Vagina (tissue), 2 donors: ENCODE measurements around the gene NUDT22. TPM values are rescaled to one million over a fixed set of nuclear protein-coding genes. Genes with fewer than 3 reads are reported as not detected.

Experiments used
- DNase-seq, 2 donors: peaks; one replicate each; pipeline ENCODE4 v3.0.0-alpha.2; 2017; ENCODE audit errors: extremely low spot score in 2 of 2
- H3K27ac ChIP-seq: fragments of 200-600 bp; sonication (generic); one replicate; pipeline ENCODE4 v1.5.1; 2019
- H3K27me3 ChIP-seq: fragments of 200-600 bp; sonication (generic); one replicate; pipeline ENCODE4 v1.5.1; 2019
- H3K36me3 ChIP-seq, 2 donors: fragments of 200-600 bp; sonication (generic); one replicate each; pipeline ENCODE4 v1.5.1; 2017 to 2019
- H3K4me1 ChIP-seq: fragments of 200-600 bp; sonication (generic); one replicate; pipeline ENCODE4 v1.5.1; 2019
- H3K4me3 ChIP-seq, 2 donors: fragments of 200-600 bp; sonication (generic); 1 replicate in 1 of 2; 2 replicates in 1 of 2; pipeline ENCODE4 v1.5.1; 2016 to 2019
- H3K9me3 ChIP-seq: fragments of 200-600 bp; sonication (generic); one replicate; pipeline ENCODE4 v1.5.1; 2019
- POLR2A ChIP-seq, 2 donors: fragments of 450-650 bp; IDR thresholded peaks; one replicate each; pipeline ENCODE4 v1.6.1; 2017; ENCODE audit warnings: antibody characterized with exemption in 2 of 2, mild to moderate bottlenecking in 2 of 2, moderate library complexity in 2 of 2
- POLR2AphosphoS5 ChIP-seq, 2 donors: sonication (generic); formaldehyde crosslinking; IDR thresholded peaks; one replicate each; pipeline ENCODE4 v1.9.0; 2017; ENCODE audit warnings: antibody characterized with exemption in 2 of 2, mild to moderate bottlenecking in 2 of 2, low read depth in 1 of 2; ENCODE audit not compliant: insufficient read depth in 1 of 2
- intact Hi-C: fragments of 100-400 bp; cut with DNase I; formaldehyde crosslinking; loops from one replicate; pipeline ENCODE4 v1.15.1; 2023
- total RNA-seq: library from RNA; depleted of rRNA; stranded (reverse); fragments of >200 nt; gene quantifications from one replicate; pipeline ENCODE4 v1.2.3, GENCODE V29; 2016
- TF ChIP-seq, protein P1 (sequence below), 3 experiments: fragments of 450-650 bp in 2 of 3; fragments of 200-600 bp in 1 of 3; sonication (generic) in 1 of 3; IDR thresholded peaks; one replicate each; pipeline ENCODE4 v1.5.1; 2017 to 2019; ENCODE audit warnings: antibody characterized with exemption in 3 of 3, mild to moderate bottlenecking in 2 of 3, moderate library complexity in 2 of 3

NUDT22 gene
- total RNA-seq, 1 donor from 2014 or later = 38.8 TPM

DNA sequence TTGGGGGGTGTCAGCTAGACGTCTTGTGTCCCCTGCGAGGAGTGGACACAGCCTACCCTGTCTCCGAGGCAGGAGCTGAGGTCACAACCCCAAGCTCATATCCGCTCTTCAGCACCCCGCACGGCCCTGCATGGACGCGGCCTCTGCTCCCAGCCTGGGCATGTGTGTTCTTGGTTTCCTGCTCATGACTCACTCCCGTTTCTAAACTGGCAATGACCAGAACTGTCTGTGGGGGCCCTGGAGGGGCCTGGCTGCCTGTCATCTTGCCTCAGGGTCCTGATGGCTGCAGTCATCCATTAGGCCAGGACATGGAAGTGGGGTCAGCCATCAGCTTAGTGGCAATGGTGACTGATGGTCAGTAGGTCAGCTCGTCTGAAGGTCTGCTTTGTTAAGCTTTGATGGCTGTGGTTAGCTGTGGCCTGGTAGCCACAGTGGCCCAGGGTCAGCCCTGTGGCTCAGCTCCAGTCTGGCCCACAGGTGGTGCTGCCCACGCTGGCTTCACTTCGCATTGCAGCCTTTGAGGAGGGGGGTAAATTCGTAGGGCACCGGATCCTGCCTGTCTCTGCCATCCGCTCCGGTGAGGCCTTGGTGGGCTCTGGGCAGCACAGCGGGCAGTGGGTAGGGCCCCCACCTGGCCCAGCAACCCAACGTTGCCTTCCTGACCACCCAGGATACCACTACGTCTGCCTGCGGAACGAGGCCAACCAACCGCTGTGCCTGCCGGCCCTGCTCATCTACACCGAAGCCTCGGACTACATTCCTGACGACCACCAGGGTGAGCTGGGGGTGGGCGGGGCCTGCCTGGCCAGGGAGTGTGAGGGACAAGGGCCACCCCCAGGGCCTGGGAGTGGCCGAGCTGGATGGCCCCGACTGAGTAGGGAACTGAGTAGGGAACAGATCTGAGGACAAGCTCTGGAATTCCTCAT, 37.2 kb downstream of the NUDT22 start:
- no peaks in the 10 kb centered on the region for H3K27me3 ChIP-seq
- DNase-seq = no peak
- peaks cover 13% of the 10 kb centered on the region for H3K4me1 ChIP-seq
- TF ChIP-seq POLR2AphosphoS5 (IDR thresholded peaks at IDR 0.05; ENCODE audit: insufficient read depth in 1 of 2, low read depth in 1 of 2) = no peak
- TF ChIP-seq POLR2A (IDR thresholded peaks at IDR 0.05) = no peak
- TF ChIP-seq, protein P1, sequence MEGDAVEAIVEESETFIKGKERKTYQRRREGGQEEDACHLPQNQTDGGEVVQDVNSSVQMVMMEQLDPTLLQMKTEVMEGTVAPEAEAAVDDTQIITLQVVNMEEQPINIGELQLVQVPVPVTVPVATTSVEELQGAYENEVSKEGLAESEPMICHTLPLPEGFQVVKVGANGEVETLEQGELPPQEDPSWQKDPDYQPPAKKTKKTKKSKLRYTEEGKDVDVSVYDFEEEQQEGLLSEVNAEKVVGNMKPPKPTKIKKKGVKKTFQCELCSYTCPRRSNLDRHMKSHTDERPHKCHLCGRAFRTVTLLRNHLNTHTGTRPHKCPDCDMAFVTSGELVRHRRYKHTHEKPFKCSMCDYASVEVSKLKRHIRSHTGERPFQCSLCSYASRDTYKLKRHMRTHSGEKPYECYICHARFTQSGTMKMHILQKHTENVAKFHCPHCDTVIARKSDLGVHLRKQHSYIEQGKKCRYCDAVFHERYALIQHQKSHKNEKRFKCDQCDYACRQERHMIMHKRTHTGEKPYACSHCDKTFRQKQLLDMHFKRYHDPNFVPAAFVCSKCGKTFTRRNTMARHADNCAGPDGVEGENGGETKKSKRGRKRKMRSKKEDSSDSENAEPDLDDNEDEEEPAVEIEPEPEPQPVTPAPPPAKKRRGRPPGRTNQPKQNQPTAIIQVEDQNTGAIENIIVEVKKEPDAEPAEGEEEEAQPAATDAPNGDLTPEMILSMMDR (IDR thresholded peaks at IDR 0.05) = no peak
- H3K4me3 ChIP-seq = no peak overlapping the region
- H3K9me3 ChIP-seq = no peaks in the 10 kb centered on the region
- intact Hi-C loops = no loop called here
- H3K36me3 ChIP-seq = peaks cover 0 to 67% of the 10 kb centered on the region in 2 donors
- H3K27ac ChIP-seq = no peak overlapping the region

DNA sequence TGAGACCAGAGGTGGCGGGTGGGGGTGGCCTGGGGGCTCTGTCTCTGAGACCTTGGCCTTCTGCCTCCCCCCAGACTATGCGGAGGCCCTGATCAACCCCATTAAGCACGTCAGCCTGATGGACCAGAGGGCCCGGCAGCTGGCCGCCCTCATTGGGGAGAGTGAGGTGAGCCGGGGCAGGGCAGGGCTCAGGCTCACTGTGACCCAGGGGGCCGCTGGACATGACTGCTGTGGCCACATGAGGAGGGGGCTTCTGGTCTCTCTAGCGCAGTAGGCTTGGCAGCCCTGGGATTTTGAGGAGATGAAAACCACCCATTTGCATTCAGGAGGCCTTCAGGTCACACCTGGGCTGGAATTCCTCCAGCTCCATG, 37.9 kb downstream of the NUDT22 start:
- H3K36me3 ChIP-seq = peaks cover 0 to 62% of the 10 kb centered on the region in 2 donors
- no peak overlapping the region for H3K4me3 ChIP-seq
- intact Hi-C loops = no loop called here
- no peak for TF ChIP-seq POLR2AphosphoS5 (IDR thresholded peaks at IDR 0.05; ENCODE audit: insufficient read depth in 1 of 2, low read depth in 1 of 2)
- TF ChIP-seq, protein P1 (IDR thresholded peaks at IDR 0.05) = no peak
- TF ChIP-seq POLR2A (IDR thresholded peaks at IDR 0.05) = no peak
- H3K27ac ChIP-seq = no peak overlapping the region
- peaks cover 19% of the 10 kb centered on the region for H3K4me1 ChIP-seq
- no peak for DNase-seq
- no peaks in the 10 kb centered on the region for H3K27me3 ChIP-seq
- no peaks in the 10 kb centered on the region for H3K9me3 ChIP-seq

DNA sequence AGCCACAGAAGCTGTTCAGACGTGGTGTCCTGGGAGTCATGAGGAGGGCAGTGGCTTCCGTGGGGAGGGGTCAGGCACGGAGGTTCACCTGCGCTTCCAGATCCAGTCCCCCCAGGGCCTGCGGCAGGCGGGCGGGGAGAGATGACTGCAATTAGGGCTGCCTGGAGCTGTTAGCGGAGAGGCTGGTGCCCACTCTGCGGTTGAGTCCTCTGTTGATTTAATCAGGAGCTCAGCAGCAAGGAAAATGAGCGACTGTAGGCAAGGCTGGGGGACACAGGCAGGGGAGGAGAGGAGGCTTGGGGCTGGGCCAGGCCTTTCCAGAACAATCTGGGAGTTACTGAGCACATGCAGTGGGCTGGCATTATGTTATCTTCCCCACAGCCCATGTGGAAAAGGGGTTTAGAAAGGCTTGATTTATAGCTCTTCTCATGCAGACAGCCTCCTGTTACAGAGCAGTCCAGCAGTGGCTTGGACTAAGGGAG, 38.3 kb downstream of the NUDT22 start:
- Histone ChIP-seq H3K9me3 (no peaks in the 10 kb centered on the region), H3K36me3 (peaks cover 0 to 57% of the 10 kb centered on the region in 2 donors), H3K27me3 (no peaks in the 10 kb centered on the region), H3K27ac (no peak overlapping the region), H3K4me3 (no peak overlapping the region), H3K4me1 (peaks cover 21% of the 10 kb centered on the region)
- intact Hi-C loops = no loop called here
- DNase-seq = no peak
- TF ChIP-seq, protein P1 (IDR thresholded peaks at IDR 0.05) = no peak
- TF ChIP-seq POLR2A (IDR thresholded peaks at IDR 0.05) (no peak), POLR2AphosphoS5 (IDR thresholded peaks at IDR 0.05; ENCODE audit: insufficient read depth in 1 of 2, low read depth in 1 of 2) (no peak)

DNA sequence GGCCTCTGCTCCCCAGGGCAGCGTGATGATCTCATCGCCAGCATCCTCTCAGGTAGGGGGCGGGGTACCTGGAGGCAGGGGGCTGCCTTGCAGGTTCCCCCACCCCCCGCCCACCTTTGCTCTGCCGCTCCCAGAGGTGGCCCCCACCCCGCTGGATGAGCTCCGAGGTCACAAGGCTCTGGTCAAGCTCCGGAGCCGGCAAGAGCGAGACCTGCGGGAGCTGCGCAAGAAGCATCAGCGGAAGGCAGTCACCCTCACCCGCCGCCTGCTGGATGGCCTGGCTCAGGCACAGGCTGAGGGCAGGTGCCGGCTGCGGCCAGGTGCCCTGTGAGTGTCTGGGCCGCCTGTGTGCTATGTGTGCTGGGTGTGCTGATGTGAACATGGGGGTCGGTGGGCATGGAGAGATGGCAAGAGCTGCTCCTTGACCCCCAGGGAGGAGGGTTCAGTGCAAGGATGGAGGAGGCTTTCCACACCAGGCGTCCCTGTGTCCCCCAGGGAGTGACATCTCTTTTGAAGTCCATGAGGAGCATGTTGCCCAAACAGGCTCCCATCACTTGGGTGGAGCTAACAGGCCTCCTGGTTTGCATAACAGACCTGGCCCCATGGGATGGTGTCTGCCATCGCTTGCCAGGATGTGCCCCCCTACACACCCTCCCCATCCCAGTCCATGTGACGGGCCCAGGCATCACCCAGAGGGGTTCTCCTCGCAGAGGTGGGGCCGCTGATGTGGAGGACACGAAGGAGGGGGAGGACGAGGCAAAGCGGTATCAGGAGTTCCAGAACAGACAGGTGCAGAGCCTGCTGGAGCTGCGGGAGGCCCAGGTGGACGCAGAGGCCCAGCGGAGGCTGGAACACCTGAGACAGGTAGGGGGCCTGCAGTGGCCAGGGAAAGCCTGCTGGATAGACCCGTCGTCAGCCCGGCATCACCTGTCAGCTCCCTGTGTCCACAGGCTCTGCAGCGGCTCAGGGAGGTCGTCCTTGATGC, 39.4 kb downstream of the NUDT22 start:
- Histone ChIP-seq H3K27me3 (no peaks in the 10 kb centered on the region), H3K4me1 (peaks cover 21% of the 10 kb centered on the region), H3K36me3 (peaks cover 0 to 53% of the 10 kb centered on the region in 2 donors), H3K27ac (no peak overlapping the region), H3K9me3 (no peaks in the 10 kb centered on the region), H3K4me3 (no peak overlapping the region)
- TF ChIP-seq POLR2A (IDR thresholded peaks at IDR 0.05) = no peak
- TF ChIP-seq POLR2AphosphoS5 (IDR thresholded peaks at IDR 0.05; ENCODE audit: insufficient read depth in 1 of 2, low read depth in 1 of 2) = no peak
- TF ChIP-seq, protein P1 (IDR thresholded peaks at IDR 0.05) = no peak
- intact Hi-C loops = no loop called here
- no peak for DNase-seq
